Right lobe of liver (tissue), 6 donors: Measurements from ENCODE around the gene CLRN2. TPM values are rescaled to one million over a fixed set of nuclear protein-coding genes. Genes with fewer than 3 reads are reported as not detected.
A peak's percentile ranks its signal among the peaks of the same experiment; 100 is the strongest.

Experiments used
- ATAC-seq, 4 donors: fragments of 200-7000 bp; cut with Tn5 transposase; one replicate each; pipeline ENCODE4 v1.9.1; 2020; ENCODE audit warnings: mild to moderate bottlenecking in 4 of 4, moderate library complexity in 4 of 4
- DNase-seq, 3 donors: peaks; one replicate each; pipeline ENCODE4 v3.0.0-alpha.2; 2020
- H3K27ac ChIP-seq, 3 donors: fragments of 200-600 bp; one replicate each; pipeline ENCODE4 v1.8.0; 2022
- H3K27me3 ChIP-seq, 2 donors: fragments of 200-600 bp; one replicate each; pipeline ENCODE4 v1.8.0; 2022
- H3K36me3 ChIP-seq, 4 donors: fragments of 200-600 bp; sonication (generic) in 1 of 4; one replicate each; pipeline versions ENCODE4 v1.5.1 to v1.8.0; 2017 to 2022; ENCODE audit warnings: control low read depth in 1 of 4
- H3K4me1 ChIP-seq, 4 donors: fragments of 200-600 bp; sonication (generic) in 1 of 4; one replicate each; pipeline versions ENCODE4 v1.5.1 to v1.8.0; 2017 to 2022; ENCODE audit warnings: control low read depth in 1 of 4
- H3K4me3 ChIP-seq, 3 donors: fragments of 200-600 bp; one replicate each; pipeline ENCODE4 v1.8.0; 2022
- H3K9me3 ChIP-seq, 4 donors: fragments of 200-600 bp; sonication (generic) in 1 of 4; one replicate each; pipeline versions ENCODE4 v1.5.1 to v1.8.0; 2017 to 2022; ENCODE audit warnings: control low read depth in 1 of 4
- CTCF ChIP-seq, 4 donors: fragments of 200-600 bp in 3 of 4; fragments of 450-650 bp in 1 of 4; IDR thresholded peaks; one replicate each; pipeline versions ENCODE4 v1.5.1 to v1.8.0; 2016 to 2022; ENCODE audit warnings: antibody characterized with exemption in 4 of 4, mild to moderate bottlenecking in 2 of 4
- POLR2A ChIP-seq: fragments of 450-650 bp; IDR thresholded peaks from one replicate; pipeline ENCODE4 v1.6.1; 2017; ENCODE audit warnings: antibody characterized with exemption, mild to moderate bottlenecking
- whole genome bisulfite sequencing: methylation state at CpG from one replicate; pipeline ENCODE4 v1.1.6; 2018; ENCODE audit warnings: low coverage, low lambda C conversion rate; ENCODE audit not compliant: insufficient coverage; ENCODE audit errors: missing lambda C conversion rate; 5-methylcytosine and 5-hydroxymethylcytosine counted together
- intact Hi-C, 2 donors: fragments of 100-400 bp; cut with DNase I; formaldehyde crosslinking; loops; one replicate each; pipeline versions ENCODE4 v1.11.2 to v1.14.1; 2022
- total RNA-seq, 6 experiments: library from RNA; depleted of rRNA in 2 of 6; stranded (reverse); fragments of >200 nt in 2 of 6; fragmentation: NEBNext Ultra II Directional in 3 of 6; extraction: Animal tissue kit (Norgen Biotek cat#: 25700) in 3 of 6; gene quantifications; one replicate each; pipeline versions ENCODE4 v1.1.0 to v1.2.4, GENCODE V29; 2016 to 2023
- donor health status: DM: no; HTN: yes; CAD: no.
- donor health status: DM: no; HTN: no; CAD: no.
- donor health status: DM: no; HTN: no; CAD: no.
- donor health status: DM: no; HTN: yes; CAD: no.
- donor health status: DM: no; HTN: yes; CAD: no.

CLRN2 gene
- total RNA-seq, 6 experiments from 2014 or later, result not detected

GRCh38 chr4:17476853-17477252, 38.1 kb upstream of the CLRN2 start:
- WGBS, result 72% methylated on average over 3 of the region's 3 CpGs

GRCh38 chr4:17477774-17478472, 37.0 kb upstream of the CLRN2 start:
- H3K27ac ChIP-seq, result no peak overlapping the region
- H3K4me3 ChIP-seq, result no peak overlapping the region
- DNase-seq, result no peak
- no peaks in the 10 kb centered on the region for H3K9me3 ChIP-seq
- H3K27me3 ChIP-seq, result no peaks in the 10 kb centered on the region
- intact Hi-C loops, result no loop called here
- TF ChIP-seq POLR2A (no peak), CTCF (IDR thresholded peaks at IDR 0.05) (no peak)
- WGBS, result 86% methylated on average over 8 of the region's 9 CpGs
- no peaks in the 10 kb centered on the region for H3K36me3 ChIP-seq
- H3K4me1 ChIP-seq, result peaks cover 0 to 6% (median 0%) of the 10 kb centered on the region in 4 donors
- no peak for ATAC-seq

More at GRCh38 chr4:17476853-17477252, 38.1 kb upstream of the CLRN2 start:
- H3K36me3 ChIP-seq, result no peaks in the 10 kb centered on the region
- H3K4me1 ChIP-seq, result peaks cover 0 to 6% (median 0%) of the 10 kb centered on the region in 4 donors
- no peak for TF ChIP-seq CTCF (IDR thresholded peaks at IDR 0.05)
- TF ChIP-seq POLR2A, result no peak
- no peaks in the 10 kb centered on the region for H3K9me3 ChIP-seq
- no peak overlapping the region for H3K27ac ChIP-seq
- ATAC-seq, result no peak
- DNase-seq, result no peak
- no peak overlapping the region for H3K4me3 ChIP-seq
- intact Hi-C loops, result no loop called here
- H3K27me3 ChIP-seq, result no peaks in the 10 kb centered on the region

GRCh38 chr4:17480210-17480927, 34.6 kb upstream of the CLRN2 start:
- 52% methylated on average over 7 of the region's 7 CpGs for WGBS
- no peaks in the 10 kb centered on the region for H3K9me3 ChIP-seq
- peak overlapping the region in 1 of 3 donors; percentile 25 for H3K27ac ChIP-seq
- TF ChIP-seq CTCF (IDR thresholded peaks at IDR 0.05) (no peak), POLR2A (no peak)
- no peak for DNase-seq
- peak in 2 of 4 donors; percentile 22 to 53 for ATAC-seq
- H3K27me3 ChIP-seq, result no peaks in the 10 kb centered on the region
- H3K4me1 ChIP-seq, result peaks cover 0 to 6% (median 0%) of the 10 kb centered on the region in 4 donors
- peaks cover 0 to 8% (median 2%) of the 10 kb centered on the region in 4 donors for H3K36me3 ChIP-seq
- no peak overlapping the region for H3K4me3 ChIP-seq
- intact Hi-C loops, result no loop called here

- WGBS, result 22% methylated on average over 2 of the region's 2 CpGs
- intact Hi-C loops, result no loop called here
- Histone ChIP-seq H3K4me3 (no peak overlapping the region), H3K36me3 (peaks cover 0 to 9% (median 4%) of the 10 kb centered on the region in 4 donors), H3K27ac (peak overlapping the region in 1 of 3 donors; percentile 25), H3K9me3 (no peaks in the 10 kb centered on the region), H3K4me1 (peaks cover 0 to 6% (median 0%) of the 10 kb centered on the region in 4 donors), H3K27me3 (no peaks in the 10 kb centered on the region)
- ATAC-seq, result peak in 2 of 4 donors; percentile 31 to 43
- no peak for TF ChIP-seq CTCF (IDR thresholded peaks at IDR 0.05)
- DNase-seq, result no peak
Observed at GRCh38 chr4:17480955-17481354, 34.0 kb upstream of the CLRN2 start.
